SK-N-SH (cell line): ENCODE measurements around the gene GPC5. TPM values are rescaled to one million over a fixed set of nuclear protein-coding genes. Genes with fewer than 3 reads are reported as not detected.

Experiments used
- CTCF ChIA-PET: fragments of 300-600, 350-600 bp; formaldehyde crosslinking; extraction: SDS; loops from one replicate; lab custom pipeline; 2021; lab: Yijun Ruan, JAX
- POLR2A ChIA-PET: fragments of 350-600 bp; sonication (Branson Sonifier 250); formaldehyde crosslinking; extraction: SDS; loops from one replicate; lab custom pipeline; 2020; ENCODE audit warnings: antibody characterized with exemption, inconsistent platforms; lab: Yijun Ruan, JAX
- DNase-seq: peaks from one replicate; pipeline ENCODE4 v3.0.0; 2012
- H2AFZ ChIP-seq: fragments of 200-600 bp; sonication (generic); 2 replicates; pipeline ENCODE4 v1.8.1; 2016; ENCODE audit warnings: antibody characterized with exemption, mild to moderate bottlenecking, low read depth
- H3F3A ChIP-seq: fragments of 200-600 bp; sonication (generic); replicated peaks from 2 replicates; pipeline ENCODE3; 2016; ENCODE audit warnings: antibody characterized with exemption, mild to moderate bottlenecking; ENCODE audit not compliant: insufficient read depth
- H3K27ac ChIP-seq, 2 experiments: fragments of 200-500 bp in 1 of 2; fragments of 200-600 bp in 1 of 2; sonication (Bioruptor generic) in 1 of 2; sonication (generic), shearing (Covaris generic) in 1 of 2; 2 replicates each; pipeline versions ENCODE4 v1.5.1 to v1.6.1; 2014 to 2016; ENCODE audit warnings: low read depth in 2 of 2, inconsistent platforms in 1 of 2, low read length in 1 of 2, mild to moderate bottlenecking in 1 of 2, mixed read lengths in 1 of 2
- H3K27me3 ChIP-seq: fragments of 200-600 bp; sonication (generic), shearing (Covaris generic); 2 replicates; pipeline ENCODE4 v1.6.1; 2016; ENCODE audit warnings: mixed run types; ENCODE audit not compliant: insufficient read depth
- H3K36me3 ChIP-seq, 2 experiments: fragments of 200-500 bp in 1 of 2; fragments of 200-600 bp in 1 of 2; sonication (Bioruptor generic) in 1 of 2; sonication (generic) in 1 of 2; replicated peaks in 1 of 2; 2 replicates each; pipeline versions ENCODE3 to v1.5.1; 2014 to 2016; ENCODE audit warnings: low read length in 1 of 2, mild to moderate bottlenecking in 1 of 2; ENCODE audit not compliant: insufficient read depth in 2 of 2, control insufficient read depth in 1 of 2
- H3K4me1 ChIP-seq, 2 experiments: fragments of 200-500 bp in 1 of 2; fragments of 200-600 bp in 1 of 2; sonication (Bioruptor generic) in 1 of 2; sonication (generic), shearing (Covaris generic) in 1 of 2; 2 replicates each; pipeline versions ENCODE4 v1.5.1 to v1.6.1; 2014 to 2016; ENCODE audit warnings: low read depth in 1 of 2, low read length in 1 of 2, mixed run types in 1 of 2; ENCODE audit not compliant: insufficient read depth in 2 of 2, control insufficient read depth in 1 of 2
- H3K4me2 ChIP-seq: fragments of 200-600 bp; sonication (generic), shearing (Covaris generic); 2 replicates; pipeline ENCODE4 v1.6.1; 2017; ENCODE audit warnings: mixed run types
- H3K4me3 ChIP-seq, 2 experiments: fragments of 200-500 bp in 1 of 2; fragments of 200-600 bp in 1 of 2; sonication (Bioruptor generic) in 1 of 2; sonication (generic), shearing (Covaris generic) in 1 of 2; 2 replicates each; pipeline versions ENCODE4 v1.5.1 to v1.8.1; 2014 to 2016; ENCODE audit warnings: low read depth in 2 of 2, inconsistent platforms in 1 of 2, low read length in 1 of 2, mild to moderate bottlenecking in 1 of 2, mixed read lengths in 1 of 2, moderate library complexity in 1 of 2
- H3K79me2 ChIP-seq: fragments of 200-600 bp; sonication (generic); 2 replicates; pipeline ENCODE4 v1.8.1; 2017; ENCODE audit warnings: mild to moderate bottlenecking; ENCODE audit not compliant: insufficient read depth
- H3K9ac ChIP-seq: fragments of 200-600 bp; sonication (generic); 2 replicates; pipeline ENCODE4 v1.6.1; 2017; ENCODE audit warnings: mixed run types
- H3K9me2 ChIP-seq: fragments of 200-600 bp; sonication (generic); 2 replicates; pipeline ENCODE4 v1.6.1; 2017; ENCODE audit warnings: mixed run types
- H3K9me3 ChIP-seq: fragments of 200-600 bp; sonication (generic); 2 replicates; pipeline ENCODE4 v1.6.1; 2017; ENCODE audit warnings: mixed run types, mild to moderate bottlenecking, moderate library complexity
- H4K20me1 ChIP-seq: fragments of 200-600 bp; sonication (generic); 2 replicates; pipeline ENCODE4 v1.6.1; 2017; ENCODE audit warnings: mild to moderate bottlenecking, mixed run types; ENCODE audit not compliant: insufficient read depth
- ELF1 ChIP-seq: IDR thresholded peaks from 2 replicates; pipeline ENCODE4 v1.4.0; 2012
- FOSL2 ChIP-seq: IDR thresholded peaks from 2 replicates; pipeline ENCODE4 v1.4.0; 2012; ENCODE audit warnings: low read depth, mild to moderate bottlenecking, moderate library complexity, borderline replicate concordance
- FOXM1 ChIP-seq: IDR thresholded peaks from 2 replicates; pipeline ENCODE4 v1.4.0; 2012; ENCODE audit warnings: low read depth, mild to moderate bottlenecking
- GATA2 ChIP-seq: sonication (generic); formaldehyde crosslinking; IDR thresholded peaks from 2 replicates; pipeline ENCODE4 v1.5.0; 2020; ENCODE audit warnings: mild to moderate bottlenecking, missing genetic modification reagents
- IRF3 ChIP-seq: fragments of 150-350 bp; IDR thresholded peaks from 2 replicates; pipeline ENCODE4 v1.6.1; 2016; ENCODE audit warnings: mild to moderate bottlenecking, low read depth, low read length
- MAX ChIP-seq: IDR thresholded peaks from 2 replicates; pipeline ENCODE4 v1.4.0; 2012; ENCODE audit warnings: low read depth
- MEF2A ChIP-seq: IDR thresholded peaks from 2 replicates; pipeline ENCODE4 v1.4.0; 2012; ENCODE audit warnings: low read depth, borderline replicate concordance
- MXI1 ChIP-seq: IDR thresholded peaks from 2 replicates; pipeline ENCODE4 v1.6.1; 2012; ENCODE audit warnings: mild to moderate bottlenecking, low read depth, low read length, improper control_type of control experiment
- NRF1 ChIP-seq: IDR thresholded peaks from 2 replicates; pipeline ENCODE4 v1.6.1; 2012; ENCODE audit warnings: low read depth, mild to moderate bottlenecking, low read length
- PBX3 ChIP-seq: IDR thresholded peaks from 2 replicates; pipeline ENCODE4; 2012
- RAD21 ChIP-seq: IDR thresholded peaks from 2 replicates; pipeline ENCODE4 v1.6.1; 2012; ENCODE audit warnings: mild to moderate bottlenecking, low read length
- RCOR1 ChIP-seq: fragments of 150-350 bp; IDR thresholded peaks from 2 replicates; pipeline ENCODE4 v1.6.1; 2017; ENCODE audit warnings: antibody characterized with exemption, low read length
- RFX5 ChIP-seq: IDR thresholded peaks from 2 replicates; pipeline ENCODE4 v1.6.1; 2012; ENCODE audit warnings: mild to moderate bottlenecking, improper control_type of control experiment, low read length
- RXRA ChIP-seq: IDR thresholded peaks from 2 replicates; pipeline ENCODE4 v1.4.0; 2012; ENCODE audit warnings: low read depth, mild to moderate bottlenecking, borderline replicate concordance
- SMC3 ChIP-seq: IDR thresholded peaks from 2 replicates; pipeline ENCODE4 v1.6.1; 2012; ENCODE audit warnings: low read depth, low read length, improper control_type of control experiment
- TAF1 ChIP-seq: IDR thresholded peaks from 2 replicates; pipeline ENCODE4 v1.6.1; 2012; ENCODE audit warnings: low read depth, mild to moderate bottlenecking, low read length, moderate library complexity, borderline replicate concordance
- TCF12 ChIP-seq: IDR thresholded peaks from 2 replicates; pipeline ENCODE4 v1.4.0; 2012
- USF1 ChIP-seq: IDR thresholded peaks from 2 replicates; pipeline ENCODE4 v1.4.0; 2012; ENCODE audit warnings: low read depth, borderline replicate concordance
- USF2 ChIP-seq: fragments of 150-350 bp; IDR thresholded peaks from 2 replicates; pipeline ENCODE4 v1.6.1; 2017; ENCODE audit warnings: antibody characterized with exemption, low read length, low read depth, borderline replicate concordance
- WGBS: methylation state at CpG from one replicate; pipeline ENCODE4 v1.1.6; 2017; ENCODE audit warnings: low lambda C conversion rate; 5-methylcytosine and 5-hydroxymethylcytosine counted together
- polyA plus RNA-seq, 3 experiments: library from polyadenylated mRNA; depleted of rRNA; stranded (reverse); fragments of >200 nt; gene quantifications; 2 replicates each; pipeline ENCODE4 v1.2.3, GENCODE V29; 2012

GPC5 gene
- polyA plus RNA-seq, 1 of the 3 experiments (the other 2 are of a cell fraction) = 0.03 TPM

GRCh38 chr13:92830821-92831220 lies 1432.4 kb downstream of the GPC5 start:
- Histone ChIP-seq H3K27me3 (no peaks in the 10 kb centered on the region), H3K4me3 (no peak overlapping the region)
- CTCF ChIA-PET = no interaction called here
- TF ChIP-seq PBX3 (no peak), MEF2A (no peak), NRF1 (no peak), RXRA (no peak), RAD21 (no peak), SMC3 (no peak), RFX5 (no peak), TAF1 (no peak), MXI1 (no peak), TCF12 (no peak), USF1 (no peak), ELF1 (no peak), FOXM1 (no peak), GATA2 (CRISPR knock-in tag) (no peak), MAX (no peak), FOSL2 (no peak), USF2 (no peak), IRF3 (no peak), RCOR1 (no peak)
- TF ChIP-seq, all 33 proteins: peak for 0
- H3K9me2 ChIP-seq = no peaks in the 10 kb centered on the region
- H3K79me2 ChIP-seq = no peaks in the 10 kb centered on the region
- WGBS = 70% methylated on average over 3 of the region's 3 CpGs
- H2AFZ ChIP-seq = no peak overlapping the region
- no peaks in the 10 kb centered on the region for H3F3A ChIP-seq
- no peak overlapping the region for H3K4me2 ChIP-seq
- peaks cover 0 to 3% of the 10 kb centered on the region in 2 experiments; a peak in 1 of 4 replicates for H3K4me1 ChIP-seq
- H3K36me3 ChIP-seq = no peaks in the 10 kb centered on the region
- H3K9ac ChIP-seq = no peak overlapping the region
- H3K27ac ChIP-seq = no peak overlapping the region
- no peaks in the 10 kb centered on the region for H4K20me1 ChIP-seq
- H3K9me3 ChIP-seq = no peaks in the 10 kb centered on the region
- DNase-seq = no peak
- POLR2A ChIA-PET = no interaction called here
